Keratinocyte (primary cell): ENCODE measurements around the gene TNFRSF11A. TPM values are rescaled to one million over a fixed set of nuclear protein-coding genes. Genes with fewer than 3 reads are reported as not detected.

Experiments used
- DNase-seq: peaks from one replicate; pipeline ENCODE4 v3.0.0-alpha.2; 2011; ENCODE audit warnings: low read depth, missing footprints, low spot score
- FAIRE-seq: peaks from 2 replicates; lab custom pipeline; 2011; peaks lifted over from hg19 to GRCh38; lab: Jason Lieb, UNC
- H2AFZ ChIP-seq: 2 replicates; pipeline ENCODE4 v1.6.0; 2012; ENCODE audit warnings: low read length, control low read depth, inconsistent platforms; ENCODE audit not compliant: control insufficient read depth
- H3K27ac ChIP-seq: 2 replicates; pipeline ENCODE4 v1.5.1; 2011; ENCODE audit warnings: low read length; ENCODE audit not compliant: control insufficient read depth, insufficient read depth
- H3K27me3 ChIP-seq: 3 replicates; pipeline ENCODE4 v1.6.0; 2011; ENCODE audit warnings: low read length; ENCODE audit not compliant: control insufficient read depth, insufficient read depth; ENCODE audit errors: extremely low read depth
- H3K36me3 ChIP-seq, 2 experiments: 2 replicates in 1 of 2; 3 replicates in 1 of 2; pipeline ENCODE4 v1.5.1; 2011; ENCODE audit warnings: low read length in 2 of 2, mild to moderate bottlenecking in 1 of 2; ENCODE audit not compliant: control insufficient read depth in 2 of 2, insufficient read depth in 2 of 2; ENCODE audit errors: extremely low read depth in 1 of 2
- H3K4me1 ChIP-seq: 3 replicates; pipeline ENCODE4 v1.5.1; 2011; ENCODE audit warnings: low read length; ENCODE audit not compliant: control insufficient read depth, insufficient read depth; ENCODE audit errors: extremely low read depth
- H3K4me2 ChIP-seq: 3 replicates; pipeline ENCODE4 v1.6.0; 2011; ENCODE audit warnings: low read depth, low read length; ENCODE audit not compliant: control insufficient read depth, insufficient read depth; ENCODE audit errors: extremely low read depth
- H3K4me3 ChIP-seq, 3 experiments: fragments of 200-600 bp in 1 of 3; sonication (generic) in 1 of 3; 2 replicates in 2 of 3; 3 replicates in 1 of 3; pipeline ENCODE4 v1.5.1; 2011 to 2016; ENCODE audit warnings: low read length in 3 of 3, mild to moderate bottlenecking in 3 of 3, control low read depth in 2 of 3, inconsistent platforms in 1 of 3, low read depth in 1 of 3, mixed read lengths in 1 of 3, mixed run types in 1 of 3, moderate library complexity in 1 of 3; ENCODE audit not compliant: control insufficient read depth in 2 of 3, insufficient read depth in 2 of 3; ENCODE audit errors: extremely low read depth in 1 of 3
- H3K79me2 ChIP-seq: 2 replicates; pipeline ENCODE4 v1.6.0; 2012; ENCODE audit warnings: low read length; ENCODE audit not compliant: control insufficient read depth, insufficient read depth
- H3K9ac ChIP-seq: 3 replicates; pipeline ENCODE4 v1.6.0; 2011; ENCODE audit warnings: low read length; ENCODE audit not compliant: control insufficient read depth, insufficient read depth; ENCODE audit errors: extremely low read depth
- H3K9me1 ChIP-seq: 3 replicates; pipeline ENCODE4 v1.6.0; 2011; ENCODE audit warnings: low read length; ENCODE audit not compliant: control insufficient read depth, insufficient read depth; ENCODE audit errors: extremely low read depth
- H3K9me3 ChIP-seq: 2 replicates; pipeline ENCODE4 v1.5.1; 2012; ENCODE audit warnings: low read depth, low read length; ENCODE audit not compliant: control insufficient read depth
- H4K20me1 ChIP-seq: 3 replicates; pipeline ENCODE4 v1.6.0; 2011; ENCODE audit warnings: low read length; ENCODE audit not compliant: control insufficient read depth, insufficient read depth; ENCODE audit errors: extremely low read depth
- CTCF ChIP-seq, 3 experiments: IDR thresholded peaks in 1 of 3; conservative IDR thresholded peaks in 1 of 3; optimal IDR thresholded peaks in 1 of 3; 2 replicates in 2 of 3; 3 replicates in 1 of 3; pipeline versions ENCODE3 to v1.5.1; 2011; ENCODE audit warnings: low read length in 3 of 3, mild to moderate bottlenecking in 3 of 3, moderate library complexity in 2 of 3, control low read depth in 1 of 3, inconsistent platforms in 1 of 3; ENCODE audit not compliant: insufficient read depth in 2 of 3; ENCODE audit errors: extremely low read depth in 1 of 3
- EZH2 ChIP-seq: IDR thresholded peaks from one replicate; pipeline ENCODE4 v1.6.1; 2012; ENCODE audit warnings: inconsistent platforms, mild to moderate bottlenecking, low read length, moderate library complexity
- dilution Hi-C: fragments of 300-500 bp; cut with MboI; formaldehyde crosslinking; loops from one replicate; pipeline ENCODE4 v1.7.0; 2020; ENCODE audit warnings: low sequenced_read_pairs; ENCODE audit not compliant: extremely low pct_ligation_motif_present
- polyA plus RNA-seq, 5 experiments: library from polyadenylated mRNA; depleted of rRNA in 3 of 5; stranded (reverse) in 3 of 5; stranded (forward) in 1 of 5; unstranded in 1 of 5; fragments of >200 nt; gene quantifications; 1 replicate in 1 of 5; 2 replicates in 3 of 5; 3 replicates in 1 of 5; pipeline versions ENCODE4 v1.2.1 to v1.2.3, GENCODE V29; 2011 to 2012; ENCODE audit warnings: missing spikeins in 2 of 5, low read depth in 1 of 5, low replicate concordance in 1 of 5

TNFRSF11A gene
- polyA plus RNA-seq, 1 donor (not counting 4 experiments of a cell fraction or from before 2014, with no cell fraction given), result 0.51 TPM

- no peak for DNase-seq
- TF ChIP-seq EZH2 (no peak), CTCF (optimal IDR thresholded peaks at IDR 0.05 in 1 of 3, IDR thresholded peaks at IDR 0.05 in 1 of 3, conservative IDR thresholded peaks at IDR 0.05 in 1 of 3; ENCODE audit: extremely low read depth in 1 of 3, insufficient read depth in 2 of 3, low read length in 3 of 3) (no peak)
- H2AFZ ChIP-seq, result no peak overlapping the region
- no peaks in the 10 kb centered on the region for H3K9me1 ChIP-seq
- no peaks in the 10 kb centered on the region for H3K79me2 ChIP-seq
- no peak overlapping the region for H3K27ac ChIP-seq
- H3K36me3 ChIP-seq, result no peaks in the 10 kb centered on the region
- H3K27me3 ChIP-seq, result no peaks in the 10 kb centered on the region
- no peaks in the 10 kb centered on the region for H4K20me1 ChIP-seq
- FAIRE-seq, result no peak
- no peak overlapping the region for H3K9ac ChIP-seq
- no peaks in the 10 kb centered on the region for H3K9me3 ChIP-seq
- dilution Hi-C loops, result no loop called here
- no peaks in the 10 kb centered on the region for H3K4me1 ChIP-seq
- H3K4me2 ChIP-seq, result no peak overlapping the region
- no peak overlapping the region for H3K4me3 ChIP-seq
Observed at GRCh38 chr18:62398291-62398690, 73.2 kb downstream of the TNFRSF11A start.

GRCh38 chr18:62399276-62399675 is 74.2 kb downstream of the TNFRSF11A start:
- no peak for FAIRE-seq
- Histone ChIP-seq H3K79me2 (no peaks in the 10 kb centered on the region), H3K9me1 (no peaks in the 10 kb centered on the region), H3K4me1 (no peaks in the 10 kb centered on the region), H3K4me2 (no peak overlapping the region), H3K9me3 (no peaks in the 10 kb centered on the region), H3K9ac (no peak overlapping the region), H4K20me1 (no peaks in the 10 kb centered on the region), H3K4me3 (no peak overlapping the region), H2AFZ (no peak overlapping the region), H3K27me3 (no peaks in the 10 kb centered on the region), H3K36me3 (no peaks in the 10 kb centered on the region), H3K27ac (no peak overlapping the region)
- TF ChIP-seq CTCF (optimal IDR thresholded peaks at IDR 0.05 in 1 of 3, IDR thresholded peaks at IDR 0.05 in 1 of 3, conservative IDR thresholded peaks at IDR 0.05 in 1 of 3; ENCODE audit: extremely low read depth in 1 of 3, insufficient read depth in 2 of 3, low read length in 3 of 3) (no peak), EZH2 (no peak)
- dilution Hi-C loops, result no loop called here
- DNase-seq, result no peak
